ENCODE data around the gene KDM6A.
"Not testable (repeated sequence)": the region's sequence is repeated elsewhere in the genome, so short reads cannot be mapped to it uniquely, and the experiment has no call there.

KDM6A gene

DNA sequence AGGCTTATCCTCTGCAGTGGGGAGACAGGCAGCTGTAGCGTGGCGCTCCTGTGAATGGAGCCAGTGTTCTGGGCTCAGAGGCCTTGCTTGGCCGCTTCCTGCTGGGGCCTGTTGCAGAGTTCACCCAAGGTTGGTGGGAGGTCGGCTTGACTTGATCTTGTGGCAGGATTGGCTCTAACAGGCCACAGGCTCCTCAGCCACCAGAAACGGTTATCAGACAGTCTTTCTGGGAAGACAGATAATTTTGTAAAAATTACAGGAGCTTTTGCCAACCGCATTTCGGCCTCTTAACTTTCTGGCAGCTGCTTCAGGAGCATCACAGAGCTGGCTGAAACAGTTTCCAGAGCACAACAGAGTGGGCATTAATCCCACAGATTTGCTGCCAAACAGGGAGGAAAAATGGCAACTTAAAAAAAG lies 261.3 kb downstream of the KDM6A start:
- DNase-seq: no peak

DNA sequence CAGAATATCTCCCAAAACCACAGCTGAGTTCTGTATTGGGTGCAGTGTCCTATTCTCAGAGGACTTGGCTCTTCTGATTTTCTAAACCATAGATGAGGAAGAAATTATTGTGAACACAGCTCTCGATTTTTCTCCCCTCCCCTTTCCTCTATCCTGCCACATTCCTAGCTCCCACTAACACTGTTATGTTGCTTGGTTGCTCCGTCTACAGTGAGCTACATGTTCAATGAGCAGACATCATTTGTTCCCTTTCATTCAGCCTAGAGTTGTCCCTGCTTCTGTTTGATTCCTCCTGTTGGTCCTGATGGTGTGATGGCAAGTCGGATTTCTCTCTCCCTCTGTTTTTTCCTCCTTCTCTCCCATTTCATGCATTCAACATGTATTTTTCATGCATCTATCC lies 261.8 kb downstream of the KDM6A start:
- DNase-seq: no peak

- not testable (repeated sequence) for DNase-seq
Measured at GRCh38 chrX:45135391-45136075, 262.5 kb downstream of the KDM6A start.

- no peak for DNase-seq
Measured at GRCh38 chrX:45137531-45137930, 264.5 kb downstream of the KDM6A start.

DNA sequence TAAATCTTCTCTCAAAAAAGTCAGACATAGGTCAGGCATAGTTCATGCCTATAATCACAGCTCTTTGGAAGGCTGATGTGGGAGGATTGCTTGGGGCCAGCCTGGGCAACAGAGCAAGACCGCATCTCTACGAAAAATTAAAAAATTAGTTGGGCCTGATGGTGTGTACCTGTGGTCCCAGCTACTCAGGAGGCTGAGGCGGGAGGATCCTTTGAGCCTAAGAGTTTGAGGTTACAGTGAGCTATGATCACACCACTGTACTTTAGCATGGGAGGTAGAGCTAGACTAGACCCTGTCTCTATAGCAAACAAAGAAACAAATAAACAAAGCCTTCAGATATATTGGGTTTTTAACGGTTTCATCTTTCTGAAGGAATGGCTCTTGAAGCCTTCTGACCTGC lies 265.5 kb downstream of the KDM6A start:
- no peak for DNase-seq

- no peak for DNase-seq
Measured at GRCh38 chrX:45140812-45141211, 267.8 kb downstream of the KDM6A start.

DNA sequence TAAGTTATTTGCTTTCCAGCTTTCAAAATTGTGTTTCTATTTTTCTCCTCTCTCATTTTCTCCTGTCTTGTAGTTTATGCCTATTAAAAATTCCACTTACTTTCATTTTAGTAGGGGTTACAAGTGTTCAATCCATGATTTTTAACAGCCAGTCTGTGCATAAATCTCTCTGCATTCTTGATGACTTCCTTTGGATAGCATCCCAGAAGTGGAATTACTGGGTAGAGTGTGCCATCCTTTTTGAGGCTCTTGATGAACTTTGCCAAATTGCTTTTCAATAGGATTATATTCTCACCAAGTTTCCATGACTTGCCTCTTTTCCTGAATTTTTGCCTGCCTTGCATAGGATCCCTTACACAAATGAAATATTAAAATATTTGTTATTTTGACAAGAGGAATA lies 269.2 kb downstream of the KDM6A start:
- DNase-seq: no peak

GRCh38 chrX:45143455-45143854 lies 270.5 kb downstream of the KDM6A start:
- DNase-seq: no peak

- DNase-seq: no peak
Measured at GRCh38 chrX:45145492-45146215, 272.7 kb downstream of the KDM6A start.

DNA sequence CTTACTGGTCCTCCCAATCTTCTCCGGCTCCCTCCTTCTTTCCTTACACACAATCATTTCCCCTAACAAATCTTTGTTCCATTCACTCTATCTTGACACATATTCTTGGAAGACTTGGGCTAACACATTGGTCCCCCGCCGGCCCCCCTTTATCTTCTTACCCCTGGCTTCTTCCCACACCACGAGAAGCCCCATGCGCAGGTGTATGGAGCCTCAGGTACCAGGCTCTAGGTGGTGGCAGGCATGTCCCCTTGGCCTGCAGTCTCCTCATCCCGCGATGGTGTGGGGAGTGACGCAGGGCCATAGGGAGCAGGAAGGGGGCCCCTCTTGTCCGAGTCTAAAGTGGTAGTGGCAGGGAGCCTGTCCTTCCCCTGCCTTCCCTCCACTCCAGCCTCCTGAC lies 277.8 kb downstream of the KDM6A start:
- DNase-seq: no peak

GRCh38 chrX:45154033-45154360 lies 281.0 kb downstream of the KDM6A start:
- DNase-seq: no peak

DNA sequence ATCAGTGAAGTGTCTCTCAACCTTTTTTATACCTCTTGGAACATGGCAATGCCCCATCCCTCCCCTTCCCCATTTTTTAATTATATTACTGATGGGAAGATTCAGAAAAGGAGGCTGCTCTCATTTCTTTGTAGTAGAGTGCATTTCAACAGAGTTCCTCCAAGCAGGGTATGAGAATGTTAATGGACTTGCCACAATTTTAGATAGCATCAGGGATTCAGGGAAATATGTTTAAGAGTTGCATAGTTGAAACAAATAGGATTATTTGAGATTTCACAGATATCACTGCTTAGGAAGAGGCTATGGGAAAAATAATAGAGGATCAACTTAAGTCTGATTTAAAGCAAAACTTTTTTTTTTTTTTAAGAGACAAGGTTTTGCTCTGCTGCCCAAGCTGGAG lies 281.5 kb downstream of the KDM6A start:
- no peak for DNase-seq

DNA sequence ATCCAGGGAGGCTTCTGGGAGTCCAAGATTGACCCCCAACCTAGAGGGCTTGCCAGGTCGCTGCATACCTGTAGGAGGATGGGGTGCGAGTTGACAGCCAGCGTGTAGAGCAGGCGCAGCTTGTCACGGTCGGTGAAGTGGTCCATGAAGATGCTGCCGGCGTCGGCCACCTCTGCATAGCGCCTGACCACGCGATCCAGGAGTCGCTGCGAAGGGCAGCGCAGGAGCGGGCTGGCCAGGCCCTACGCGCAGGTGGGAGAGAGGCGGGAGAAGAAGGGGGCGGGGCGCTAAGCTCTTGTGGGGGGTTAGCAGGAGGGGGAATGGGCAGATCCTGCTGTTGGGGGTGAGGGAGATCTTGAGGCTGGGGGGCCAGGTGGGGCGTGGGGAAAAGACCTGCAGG lies 284.7 kb downstream of the KDM6A start:
- DNase-seq: no peak

Measured in NCI-H2081 treated with DMSO at 0.1 percent for 48 hours (cell line).